Osteoblast (primary cell): ENCODE data around the gene RAB1A. TPM values are rescaled to one million over a fixed set of nuclear protein-coding genes. Genes with fewer than 3 reads are reported as not detected.
A peak's percentile ranks its signal among the peaks of the same experiment; 100 is the strongest.

Experiments
- DNase-seq: peaks from one replicate; pipeline ENCODE4 v3.0.0; 2011; ENCODE audit warnings: low spot score, mixed read lengths; ENCODE audit not compliant: insufficient read length; ENCODE audit errors: missing footprints
- H2AFZ ChIP-seq: 2 replicates; pipeline ENCODE4 v1.6.0; 2011; ENCODE audit warnings: mild to moderate bottlenecking, low read length
- H3K27ac ChIP-seq: 2 replicates; pipeline ENCODE4 v1.5.1; 2011; ENCODE audit warnings: mild to moderate bottlenecking, low read depth, low read length, moderate library complexity
- H3K27me3 ChIP-seq: 2 replicates; pipeline ENCODE4 v1.6.0; 2012; ENCODE audit warnings: mild to moderate bottlenecking, control low read depth, inconsistent platforms, low read length, moderate library complexity; ENCODE audit not compliant: insufficient read depth
- H3K36me3 ChIP-seq: 2 replicates; pipeline ENCODE4 v1.5.1; 2011; ENCODE audit warnings: mild to moderate bottlenecking, low read length, control low read depth, moderate library complexity; ENCODE audit not compliant: insufficient read depth
- H3K4me1 ChIP-seq: 2 replicates; pipeline ENCODE4 v1.5.1; 2011; ENCODE audit warnings: mild to moderate bottlenecking, low read length, control low read depth, moderate library complexity; ENCODE audit not compliant: insufficient read depth
- H3K4me2 ChIP-seq: 2 replicates; pipeline ENCODE4 v1.6.0; 2011; ENCODE audit warnings: mild to moderate bottlenecking, low read length; ENCODE audit not compliant: insufficient read depth
- H3K4me3 ChIP-seq: fragments of 200-600 bp; sonication (generic); 3 replicates; pipeline ENCODE4 v1.5.1; 2012; ENCODE audit warnings: mild to moderate bottlenecking, low read length, inconsistent platforms; ENCODE audit not compliant: insufficient read depth
- H3K79me2 ChIP-seq: 2 replicates; pipeline ENCODE4 v1.6.0; 2012; ENCODE audit warnings: mild to moderate bottlenecking, low read length, control low read depth, inconsistent platforms; ENCODE audit not compliant: insufficient read depth
- H3K9me3 ChIP-seq: 2 replicates; pipeline ENCODE4 v1.5.1; 2011; ENCODE audit warnings: low read depth, low read length, control low read depth
- H4K20me1 ChIP-seq: 2 replicates; pipeline ENCODE4 v1.6.0; 2012; ENCODE audit warnings: mild to moderate bottlenecking, low read length, control low read depth; ENCODE audit not compliant: insufficient read depth
- total RNA-seq: library from RNA; depleted of rRNA; stranded (reverse); fragments of >200 nt; gene quantifications from 2 replicates; pipeline ENCODE4 v1.2.3, GENCODE V29; 2012
- TF ChIP-seq, protein P1 (sequence below): IDR thresholded peaks from 2 replicates; pipeline ENCODE4 v1.5.1; 2011; ENCODE audit warnings: mild to moderate bottlenecking, low read depth, low read length, moderate library complexity; ENCODE audit errors: extremely low read depth

Gene RAB1A
- total RNA-seq, 1 donor = 72.7 TPM

DNA sequence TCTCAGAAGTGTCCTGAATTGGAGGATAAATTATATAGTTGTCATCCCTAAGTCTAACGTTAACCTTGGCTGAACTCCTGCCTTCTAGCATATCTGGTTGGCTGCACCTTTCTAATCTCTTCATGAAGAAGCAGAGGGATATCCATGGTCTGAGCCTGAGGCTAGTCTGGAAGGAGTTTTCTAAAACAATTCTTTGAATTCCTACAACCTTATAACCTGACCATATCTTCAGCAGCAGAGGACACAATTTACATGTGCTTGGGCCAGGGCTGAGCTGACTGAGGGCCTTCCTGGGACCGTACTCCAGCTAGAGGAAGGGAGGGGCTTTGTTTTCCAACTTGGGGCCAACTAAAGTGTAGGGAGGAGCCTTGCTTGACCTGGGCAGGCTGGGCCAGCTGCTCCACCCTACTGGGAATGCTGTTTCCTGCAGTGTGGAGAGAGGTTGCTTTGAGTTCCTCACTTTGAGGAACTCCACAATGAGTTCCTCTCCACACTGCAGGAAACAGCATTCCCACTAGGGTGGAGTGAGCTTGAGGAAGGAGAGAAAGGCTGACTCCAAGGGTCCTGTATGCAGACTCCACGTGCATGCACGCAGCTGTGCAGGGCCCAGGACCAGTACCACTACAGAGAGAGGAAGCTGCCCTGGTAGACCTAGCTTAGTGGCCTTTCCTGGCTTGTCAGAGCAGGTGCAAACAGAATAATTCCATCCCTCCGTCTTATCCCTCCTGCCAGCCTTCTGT lies 54.1 kb downstream of the RAB1A start:
- Histone ChIP-seq H3K36me3 (peaks cover 73% of the 10 kb centered on the region), H3K27ac (peak overlapping the region; percentile 52), H3K4me3 (no peak overlapping the region), H3K9me3 (no peaks in the 10 kb centered on the region), H4K20me1 (peaks cover 32% of the 10 kb centered on the region), H2AFZ (no peak overlapping the region), H3K4me1 (peaks cover 26% of the 10 kb centered on the region), H3K4me2 (peak overlapping the region; percentile 26), H3K27me3 (no peaks in the 10 kb centered on the region), H3K79me2 (peaks cover 15% of the 10 kb centered on the region)
- no peak for DNase-seq
- TF ChIP-seq, protein P1, sequence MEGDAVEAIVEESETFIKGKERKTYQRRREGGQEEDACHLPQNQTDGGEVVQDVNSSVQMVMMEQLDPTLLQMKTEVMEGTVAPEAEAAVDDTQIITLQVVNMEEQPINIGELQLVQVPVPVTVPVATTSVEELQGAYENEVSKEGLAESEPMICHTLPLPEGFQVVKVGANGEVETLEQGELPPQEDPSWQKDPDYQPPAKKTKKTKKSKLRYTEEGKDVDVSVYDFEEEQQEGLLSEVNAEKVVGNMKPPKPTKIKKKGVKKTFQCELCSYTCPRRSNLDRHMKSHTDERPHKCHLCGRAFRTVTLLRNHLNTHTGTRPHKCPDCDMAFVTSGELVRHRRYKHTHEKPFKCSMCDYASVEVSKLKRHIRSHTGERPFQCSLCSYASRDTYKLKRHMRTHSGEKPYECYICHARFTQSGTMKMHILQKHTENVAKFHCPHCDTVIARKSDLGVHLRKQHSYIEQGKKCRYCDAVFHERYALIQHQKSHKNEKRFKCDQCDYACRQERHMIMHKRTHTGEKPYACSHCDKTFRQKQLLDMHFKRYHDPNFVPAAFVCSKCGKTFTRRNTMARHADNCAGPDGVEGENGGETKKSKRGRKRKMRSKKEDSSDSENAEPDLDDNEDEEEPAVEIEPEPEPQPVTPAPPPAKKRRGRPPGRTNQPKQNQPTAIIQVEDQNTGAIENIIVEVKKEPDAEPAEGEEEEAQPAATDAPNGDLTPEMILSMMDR = no peak

DNA sequence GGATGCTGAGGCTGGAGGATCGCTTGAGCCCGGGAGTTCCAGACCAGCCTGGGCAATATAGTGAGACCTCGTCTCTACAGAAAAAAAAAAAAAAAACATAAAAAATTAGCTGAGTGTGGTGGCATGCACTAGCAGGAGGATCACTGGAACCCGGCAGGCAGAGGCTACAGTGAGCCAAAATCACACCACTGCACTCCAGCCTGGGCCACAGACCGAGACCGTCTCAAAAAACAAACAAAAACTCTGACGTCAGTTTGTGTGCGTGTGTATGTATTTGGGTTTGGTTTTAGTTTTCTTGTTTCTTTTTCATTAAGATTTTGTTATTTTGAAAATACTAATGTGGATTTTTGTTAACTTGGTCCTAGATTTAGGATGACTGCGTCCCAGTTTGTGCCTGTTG lies 54.7 kb downstream of the RAB1A start:
- Histone ChIP-seq H3K4me2 (no peak overlapping the region), H2AFZ (no peak overlapping the region), H3K36me3 (peaks cover 72% of the 10 kb centered on the region), H4K20me1 (peaks cover 31% of the 10 kb centered on the region), H3K4me3 (no peak overlapping the region), H3K27me3 (no peaks in the 10 kb centered on the region), H3K4me1 (peaks cover 32% of the 10 kb centered on the region), H3K9me3 (no peaks in the 10 kb centered on the region), H3K79me2 (peaks cover 15% of the 10 kb centered on the region), H3K27ac (peak overlapping the region; percentile 52)
- no peak for DNase-seq
- TF ChIP-seq, protein P1 = no peak

DNA sequence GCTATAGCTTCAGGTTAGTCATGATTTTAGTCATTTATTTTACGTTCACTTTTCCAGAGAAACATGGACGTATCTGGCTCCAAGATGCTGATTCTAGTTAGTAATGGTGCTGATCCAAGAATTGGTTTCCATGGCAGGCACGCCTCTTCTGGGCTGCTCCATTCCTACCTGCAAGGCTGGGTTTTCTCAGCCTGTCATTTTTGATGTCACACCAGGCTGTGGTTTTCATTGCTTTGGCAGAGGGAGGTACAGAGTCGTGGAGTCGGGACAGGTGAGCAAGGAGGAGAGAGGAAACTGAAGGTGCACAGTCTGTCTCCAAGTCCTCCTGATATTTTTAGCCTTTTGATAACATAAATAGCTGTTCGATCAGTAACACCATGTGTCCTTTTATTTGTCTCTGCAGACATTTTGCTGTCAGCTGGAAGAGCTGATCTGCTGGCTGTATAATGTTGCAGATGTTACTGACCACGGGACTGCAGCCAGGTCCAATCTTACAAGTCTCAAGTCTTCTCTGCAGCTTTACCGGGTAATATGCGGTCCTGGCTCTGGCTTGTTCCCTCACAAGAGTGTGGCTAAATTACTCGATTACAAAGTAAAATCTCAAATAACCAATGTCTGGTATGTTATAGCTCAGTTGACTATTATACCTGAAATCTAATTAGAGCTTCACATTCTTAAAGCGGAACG lies 55.9 kb downstream of the RAB1A start:
- peaks cover 27% of the 10 kb centered on the region for H4K20me1 ChIP-seq
- H3K27me3 ChIP-seq = no peaks in the 10 kb centered on the region
- H3K4me2 ChIP-seq = no peak overlapping the region
- H3K36me3 ChIP-seq = peaks cover 61% of the 10 kb centered on the region
- no peak overlapping the region for H3K27ac ChIP-seq
- H3K79me2 ChIP-seq = peaks cover 17% of the 10 kb centered on the region
- no peaks in the 10 kb centered on the region for H3K9me3 ChIP-seq
- TF ChIP-seq, protein P1 = no peak
- H2AFZ ChIP-seq = no peak overlapping the region
- no peak for DNase-seq
- H3K4me1 ChIP-seq = peaks cover 38% of the 10 kb centered on the region
- no peak overlapping the region for H3K4me3 ChIP-seq
